GM12864 (cell line): Measurements from ENCODE around the gene TTC27.

Experiments
- DNase-seq: peaks from one replicate; pipeline ENCODE4 v3.0.0-alpha.2; 2011; ENCODE audit warnings: low read depth
- H3K4me3 ChIP-seq: 2 replicates; pipeline ENCODE4 v1.5.1; 2011; ENCODE audit warnings: mild to moderate bottlenecking, low read depth, low read length, control low read depth
- CTCF ChIP-seq: IDR thresholded peaks from 2 replicates; pipeline ENCODE4 v1.5.1; 2011; ENCODE audit warnings: low read depth, mild to moderate bottlenecking, moderate library complexity, low read length, control low read depth, inconsistent platforms; ENCODE audit errors: missing control alignments

TTC27 gene

GRCh38 chr2:32627814-32628579 is at the start of gene TTC27:
Gene TTC27 (plus strand): TSS chr2:32628050. CDS start chr2:32628293, 243 bp downstream.
- TF ChIP-seq CTCF, result no peak

GRCh38 chr2:32591669-32592463 is 36.0 kb upstream of the TTC27 start:
- DNase-seq, result no peak

More at GRCh38 chr2:32627814-32628579, at the start of gene TTC27:
- peak; percentile 87 for DNase-seq
- peak within 1 kb of the TSS; percentile 89 for H3K4me3 ChIP-seq

GRCh38 chr2:32594573-32594972 is 33.3 kb upstream of the TTC27 start:
- no peak for DNase-seq
- no peak for TF ChIP-seq CTCF
- H3K4me3 ChIP-seq, result no peak overlapping the region

More at GRCh38 chr2:32591669-32592463, 36.0 kb upstream of the TTC27 start:
- no peak overlapping the region for H3K4me3 ChIP-seq
- TF ChIP-seq CTCF, result no peak

GRCh38 chr2:32611366-32611765 is 16.5 kb upstream of the TTC27 start:
- no peak for DNase-seq
- no peak overlapping the region for H3K4me3 ChIP-seq
- TF ChIP-seq CTCF, result no peak

GRCh38 chr2:32611771-32612170 is 16.1 kb upstream of the TTC27 start:
- no peak overlapping the region for H3K4me3 ChIP-seq
- no peak for TF ChIP-seq CTCF
- DNase-seq, result no peak

GRCh38 chr2:32614084-32614483 is 13.8 kb upstream of the TTC27 start:
- no peak for TF ChIP-seq CTCF
- no peak for DNase-seq
- H3K4me3 ChIP-seq, result no peak overlapping the region
